ENCODE data around the gene SPATA7. TPM values are rescaled to one million over a fixed set of nuclear protein-coding genes. Genes with fewer than 3 reads are reported as not detected.

The SPATA7 gene
- total RNA-seq, 5 donors from 2014 or later (not counting 1 experiment from before 2014, with no cell fraction given), result 2.4 to 4.3 (median 3.5) TPM

- Histone ChIP-seq H3K4me1 (ENCODE audit: control insufficient read depth in 1 of 2, extremely low read depth in 1 of 2, insufficient read depth in 2 of 2, low read length in 2 of 2) (no peaks in the 10 kb centered on the region), H3K36me3 (ENCODE audit: control insufficient read depth in 2 of 2, extremely low read depth in 1 of 2, insufficient read depth in 1 of 2, low read length in 1 of 2) (no peaks in the 10 kb centered on the region), H3K27ac (ENCODE audit: low read length) (no peak overlapping the region), H3K4me3 (ENCODE audit: control insufficient read depth in 1 of 2, extremely low read depth in 1 of 2, low read length in 1 of 2) (no peak overlapping the region), H3K9me3 (no peaks in the 10 kb centered on the region), H3K27me3 (replicated peaks in 1 of 2; ENCODE audit: control insufficient read depth in 2 of 2, extremely low read depth in 1 of 2, insufficient read depth in 2 of 2, low read length in 1 of 2) (peaks cover 0 to 22% of the 10 kb centered on the region in 2 experiments)
- peaks cover 18 to 29% of the 10 kb centered on the region in 2 donors for H3K27me3 Mint-ChIP-seq
- ATAC-seq (replicated peaks in 1 of 4) (no peak), DNase-seq (no peak)
- 79% methylated on average over 7 of the region's 7 CpGs for WGBS (ENCODE audit: insufficient coverage)
- H3K36me3 Mint-ChIP-seq, result no peaks in the 10 kb centered on the region
- peaks cover 0 to 4% (median 0%) of the 10 kb centered on the region in 3 donors for H3K4me1 Mint-ChIP-seq
- H3K4me3 Mint-ChIP-seq, result no peak overlapping the region
- H3K9me3 Mint-ChIP-seq, result no peaks in the 10 kb centered on the region
- H3K27ac Mint-ChIP-seq, result no peak overlapping the region
- ChIA-PET CTCF (no interaction called here), POLR2A (no interaction called here)
Observed at GRCh38 chr14:88481794-88482193, 96.3 kb downstream of the SPATA7 start.

DNA sequence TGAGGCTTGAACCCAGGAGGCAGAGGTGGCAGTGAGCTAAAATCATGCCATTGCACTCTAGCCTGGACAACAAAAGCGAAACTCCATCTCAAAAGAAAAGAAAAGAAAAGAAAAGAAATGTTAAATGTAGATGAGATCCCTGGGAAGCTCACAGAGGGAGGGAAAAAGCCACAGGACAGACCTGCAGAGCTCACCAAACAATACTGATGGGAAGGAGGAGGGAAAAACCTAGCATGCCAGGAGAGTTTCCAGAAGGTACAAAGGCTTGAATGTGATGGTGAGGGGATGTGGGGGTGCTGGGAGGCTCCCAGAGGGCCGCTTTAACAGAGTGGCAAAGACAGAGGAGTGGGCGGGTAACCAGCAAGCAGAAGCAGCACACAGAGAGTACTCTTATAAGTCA is 97.1 kb downstream of the SPATA7 start:
- no peaks in the 10 kb centered on the region for H3K9me3 Mint-ChIP-seq
- no peak for ATAC-seq (replicated peaks in 1 of 4)
- no peak for DNase-seq
- no peak overlapping the region for H3K27ac ChIP-seq (ENCODE audit: low read length)
- H3K4me3 ChIP-seq (ENCODE audit: control insufficient read depth in 1 of 2, extremely low read depth in 1 of 2, low read length in 1 of 2), result no peak overlapping the region
- H3K36me3 ChIP-seq (ENCODE audit: control insufficient read depth in 2 of 2, extremely low read depth in 1 of 2, insufficient read depth in 1 of 2, low read length in 1 of 2), result no peaks in the 10 kb centered on the region
- H3K4me1 ChIP-seq (ENCODE audit: control insufficient read depth in 1 of 2, extremely low read depth in 1 of 2, insufficient read depth in 2 of 2, low read length in 2 of 2), result no peaks in the 10 kb centered on the region
- WGBS (ENCODE audit: insufficient coverage), result 75% methylated on average over 2 of the region's 3 CpGs
- H3K27ac Mint-ChIP-seq, result no peak overlapping the region
- H3K4me3 Mint-ChIP-seq, result no peak overlapping the region
- ChIA-PET POLR2A (interaction anchor here in 1 of 2 donors (0.5 kb wide), 1 partner anchor 96 kb away, joined by 3 read pairs; no protein-coding TSS in a partner anchor), CTCF (no interaction called here)
- no peaks in the 10 kb centered on the region for H3K9me3 ChIP-seq
- H3K4me1 Mint-ChIP-seq, result peaks cover 0 to 4% (median 0%) of the 10 kb centered on the region in 3 donors
- no peaks in the 10 kb centered on the region for H3K36me3 Mint-ChIP-seq
- H3K27me3 Mint-ChIP-seq, result peaks cover 18 to 29% of the 10 kb centered on the region in 2 donors
- H3K27me3 ChIP-seq (replicated peaks in 1 of 2; ENCODE audit: control insufficient read depth in 2 of 2, extremely low read depth in 1 of 2, insufficient read depth in 2 of 2, low read length in 1 of 2), result peaks cover 0 to 22% of the 10 kb centered on the region in 2 experiments

Other genes starting within 250 kb of the SPATA7 start
- not detected for gene KCNK10, start 62.4 kb upstream of the SPATA7 start, total RNA-seq
- under 1 TPM in 3 of 5 donors, not detected in 2; 0.07 to 0.60 (median 0.18) TPM for gene PTPN21, start 169.3 kb downstream of the SPATA7 start, total RNA-seq
- 10 to 100 TPM; 32.2 to 50.6 (median 40.1) TPM for gene ZC3H14, start 177.4 kb downstream of the SPATA7 start, total RNA-seq

Data from T-cell (primary cell).